AG04449 (cell line): ENCODE data around the gene CARHSP1.
"Not testable (repeated sequence)": the region's sequence is repeated elsewhere in the genome, so short reads cannot be mapped to it uniquely, and the experiment has no call there.

Experiments
- CTCF ChIA-PET: fragments of 350-600 bp; formaldehyde crosslinking; extraction: SDS; loops from one replicate; lab custom pipeline; 2021; ENCODE audit warnings: antibody characterized with exemption; lab: Yijun Ruan, JAX
- POLR2A ChIA-PET: fragments of 400-600, 350-600 bp; formaldehyde crosslinking; extraction: SDS; loops from one replicate; lab custom pipeline; 2020; ENCODE audit warnings: antibody characterized with exemption, inconsistent platforms; lab: Yijun Ruan, JAX
- DNase-seq: peaks from one replicate; pipeline ENCODE4 v3.0.0-alpha.2; 2010; ENCODE audit warnings: low read depth, low spot score
- H3K4me3 ChIP-seq: 2 replicates; pipeline ENCODE4 v1.5.1; 2011; ENCODE audit warnings: low read depth, mild to moderate bottlenecking, control low read depth, low read length
- CTCF ChIP-seq: IDR thresholded peaks from one replicate; pipeline ENCODE4 v1.5.1; 2011; ENCODE audit warnings: mild to moderate bottlenecking, moderate library complexity, low read length, control low read depth, inconsistent platforms; ENCODE audit not compliant: insufficient read depth; ENCODE audit errors: missing control alignments

CARHSP1 gene

GRCh38 chr16:8845699-8846298, 23.0 kb downstream of the CARHSP1 start:
- CTCF ChIA-PET, result no interaction called here
- TF ChIP-seq CTCF, result no peak
- POLR2A ChIA-PET, result no interaction called here
- H3K4me3 ChIP-seq, result no peak overlapping the region
- no peak for DNase-seq

- CTCF ChIA-PET, DNase-seq, H3K4me3 ChIP-seq: not testable (repeated sequence)
Observed at GRCh38 chr16:8843296-8843695, 25.5 kb downstream of the CARHSP1 start.

GRCh38 chr16:8842016-8842415, 26.8 kb downstream of the CARHSP1 start:
- POLR2A ChIA-PET, result not testable (repeated sequence)

More at GRCh38 chr16:8843296-8843695, 25.5 kb downstream of the CARHSP1 start:
- POLR2A ChIA-PET, result not testable (repeated sequence)

GRCh38 chr16:8837594-8837993, 31.2 kb downstream of the CARHSP1 start:
- CTCF ChIA-PET, DNase-seq, POLR2A ChIA-PET, H3K4me3 ChIP-seq: not testable (repeated sequence)

More at GRCh38 chr16:8842016-8842415, 26.8 kb downstream of the CARHSP1 start:
- CTCF ChIA-PET, DNase-seq, H3K4me3 ChIP-seq: not testable (repeated sequence)

DNA sequence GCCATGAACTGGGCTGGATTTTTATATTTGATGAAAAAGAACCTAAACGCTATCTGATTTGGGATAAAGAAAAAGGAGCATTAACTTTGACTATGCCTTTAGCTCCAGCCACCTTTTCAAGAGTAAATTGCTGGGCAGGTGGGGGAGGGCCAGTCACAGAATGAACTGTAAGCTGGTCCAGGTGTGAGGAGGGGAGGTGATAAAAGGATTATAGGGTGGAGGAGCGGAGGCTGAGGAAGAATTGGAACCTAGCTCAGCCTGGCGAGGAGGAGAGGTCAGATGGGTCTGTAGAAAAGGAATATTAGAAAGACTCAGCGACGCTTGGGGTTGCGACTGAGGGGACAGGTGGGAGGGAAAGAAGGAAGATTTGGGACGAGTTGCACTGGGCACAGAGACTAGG, 32.0 kb downstream of the CARHSP1 start:
- H3K4me3 ChIP-seq, CTCF ChIA-PET, DNase-seq, POLR2A ChIA-PET: not testable (repeated sequence)

- TF ChIP-seq CTCF, result no peak
- ChIA-PET CTCF (interaction anchor here (1.2 to 1.5 kb wide), 2 partner anchors 47 to 177 kb away, joined by 3 to 4 read pairs; no protein-coding TSS in a partner anchor), POLR2A (no interaction called here)
- DNase-seq, result no peak
- H3K4me3 ChIP-seq, result no peak overlapping the region
Observed at GRCh38 chr16:8832717-8833105, 36.1 kb downstream of the CARHSP1 start.

DNA sequence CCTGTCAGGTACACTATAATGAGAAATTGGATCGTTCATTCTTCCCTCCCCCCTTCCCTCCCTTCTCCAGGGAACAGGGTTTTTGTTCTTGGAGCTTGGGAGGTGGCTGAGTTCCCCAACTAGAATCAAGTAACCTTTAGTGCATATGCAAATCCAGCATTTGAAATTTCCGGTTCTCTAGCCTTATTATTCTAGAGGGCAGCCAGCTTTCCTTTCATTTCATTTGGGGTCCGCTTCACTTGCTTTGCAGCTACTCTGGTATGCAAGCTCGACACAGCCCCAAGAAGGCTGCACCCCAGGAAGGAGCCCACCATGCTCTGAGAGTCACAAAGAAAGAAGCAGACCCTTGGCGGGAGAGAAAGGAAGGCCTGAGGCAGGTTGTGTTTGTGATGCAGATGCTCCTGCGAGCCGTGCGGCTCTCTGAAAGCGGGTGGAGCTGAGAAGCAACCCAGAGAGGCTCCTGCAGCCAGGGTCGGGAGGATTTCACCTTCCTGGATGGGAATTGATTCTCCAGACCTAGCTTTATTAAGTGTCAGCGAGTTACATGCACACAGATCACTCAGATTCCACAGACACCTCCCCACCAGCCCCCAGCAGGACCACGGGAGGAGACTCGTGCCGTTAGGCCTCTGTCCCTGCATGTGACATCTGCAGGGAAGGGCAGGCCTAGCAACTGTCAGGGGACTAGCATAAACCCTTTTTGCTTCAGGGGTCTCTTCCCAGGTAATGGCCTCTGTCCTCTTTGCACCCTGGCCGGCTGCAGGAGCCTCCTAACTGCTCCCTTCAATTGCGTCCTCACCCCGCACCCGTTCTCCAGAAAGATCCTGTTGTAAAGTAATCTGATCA, 36.7 kb downstream of the CARHSP1 start:
- ChIA-PET CTCF (interaction anchor here (0.9 to 1.5 kb wide), 3 partner anchors 22 to 177 kb away, joined by 3 to 4 read pairs (median 3); no protein-coding TSS in a partner anchor), POLR2A (no interaction called here)
- TF ChIP-seq CTCF, result no peak
- DNase-seq, result no peak
- H3K4me3 ChIP-seq, result no peak overlapping the region

DNA sequence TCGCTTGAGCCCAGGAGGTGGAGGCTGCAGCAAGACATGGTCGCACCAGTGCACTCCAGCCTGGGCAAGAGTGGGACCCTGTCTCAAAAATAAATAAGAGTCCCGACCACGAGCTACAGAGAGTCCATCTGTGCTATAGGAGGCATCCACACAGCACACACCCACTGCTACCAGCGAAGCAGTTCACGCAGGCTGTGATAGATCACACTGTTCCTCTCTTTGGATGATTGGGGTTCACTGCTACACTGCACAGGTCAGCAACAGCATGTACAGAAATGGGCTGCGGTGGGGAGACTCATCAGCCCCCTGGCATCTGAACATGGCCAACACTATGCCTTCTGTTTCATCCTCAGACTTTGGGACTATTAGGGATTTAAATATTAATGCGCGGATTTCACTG, 37.4 kb downstream of the CARHSP1 start:
- TF ChIP-seq CTCF, result no peak
- CTCF ChIA-PET, result interaction anchor here (0.9 to 1.5 kb wide), 2 partner anchors 22 to 178 kb away, joined by 3 to 4 read pairs; no protein-coding TSS in a partner anchor

More for the DNA sequence above, 37.4 kb downstream of the CARHSP1 start:
- DNase-seq, result no peak
- no peak overlapping the region for H3K4me3 ChIP-seq
- POLR2A ChIA-PET, result interaction anchor here (0.6 kb wide), 1 partner anchor 21 kb away, joined by 3 read pairs; no protein-coding TSS in a partner anchor
